Measurements from ENCODE around the gene SHISA8.

Gene SHISA8

DNA sequence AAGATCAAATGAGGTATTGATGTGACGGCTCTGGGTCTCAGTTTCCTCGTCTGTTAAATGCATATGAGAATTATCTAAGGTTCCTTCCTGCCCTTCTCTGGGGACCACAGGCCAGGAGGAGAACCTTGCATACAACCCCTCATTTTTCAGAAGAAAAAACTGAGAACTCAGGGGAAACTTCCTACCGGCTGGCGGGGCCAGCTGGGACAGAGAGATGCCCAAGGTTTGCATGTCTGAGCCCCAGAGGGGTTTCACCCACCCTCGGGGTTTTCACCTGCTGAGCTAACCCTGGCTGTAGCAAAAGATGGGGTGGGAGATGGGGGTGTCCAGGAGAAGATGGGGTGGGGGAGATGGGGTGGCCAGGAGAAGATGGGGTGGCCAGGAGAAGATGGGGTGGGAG lies 7.5 kb upstream of the SHISA8 start:
- Histone ChIP-seq H3K9me2 (replicated peaks; ENCODE audit: low read depth, low read length) (no peaks in the 10 kb centered on the region), H3K9ac (ENCODE audit: low read depth, low read length, poor library complexity, severe bottlenecking) (no peak overlapping the region), H3K4me3 (ENCODE audit: low read length, poor library complexity, severe bottlenecking) (no peak overlapping the region), H2AFZ (ENCODE audit: low read length) (no peak overlapping the region), H3K4me2 (ENCODE audit: low read depth, low read length, poor library complexity, severe bottlenecking) (no peak overlapping the region), H3F3A (ENCODE audit: low read depth) (no peaks in the 10 kb centered on the region), H3K79me2 (ENCODE audit: insufficient read depth, low read length) (no peaks in the 10 kb centered on the region), H3K36me3 (ENCODE audit: insufficient read depth, low read length) (no peaks in the 10 kb centered on the region), H3K4me1 (ENCODE audit: insufficient read depth, low read length, poor library complexity, severe bottlenecking) (peaks cover 12% of the 10 kb centered on the region), H3K9me3 (ENCODE audit: insufficient read depth, low read depth, low read length) (no peaks in the 10 kb centered on the region), H4K20me1 (ENCODE audit: insufficient read depth, low read length, poor library complexity, severe bottlenecking) (no peaks in the 10 kb centered on the region), H3K27me3 (ENCODE audit: insufficient read depth, low read length, poor library complexity, severe bottlenecking) (no peaks in the 10 kb centered on the region)
- TF ChIP-seq EZH2phosphoT487 (IDR thresholded peaks at IDR 0.05; ENCODE audit: borderline replicate concordance): no peak
- TF ChIP-seq, protein P1, sequence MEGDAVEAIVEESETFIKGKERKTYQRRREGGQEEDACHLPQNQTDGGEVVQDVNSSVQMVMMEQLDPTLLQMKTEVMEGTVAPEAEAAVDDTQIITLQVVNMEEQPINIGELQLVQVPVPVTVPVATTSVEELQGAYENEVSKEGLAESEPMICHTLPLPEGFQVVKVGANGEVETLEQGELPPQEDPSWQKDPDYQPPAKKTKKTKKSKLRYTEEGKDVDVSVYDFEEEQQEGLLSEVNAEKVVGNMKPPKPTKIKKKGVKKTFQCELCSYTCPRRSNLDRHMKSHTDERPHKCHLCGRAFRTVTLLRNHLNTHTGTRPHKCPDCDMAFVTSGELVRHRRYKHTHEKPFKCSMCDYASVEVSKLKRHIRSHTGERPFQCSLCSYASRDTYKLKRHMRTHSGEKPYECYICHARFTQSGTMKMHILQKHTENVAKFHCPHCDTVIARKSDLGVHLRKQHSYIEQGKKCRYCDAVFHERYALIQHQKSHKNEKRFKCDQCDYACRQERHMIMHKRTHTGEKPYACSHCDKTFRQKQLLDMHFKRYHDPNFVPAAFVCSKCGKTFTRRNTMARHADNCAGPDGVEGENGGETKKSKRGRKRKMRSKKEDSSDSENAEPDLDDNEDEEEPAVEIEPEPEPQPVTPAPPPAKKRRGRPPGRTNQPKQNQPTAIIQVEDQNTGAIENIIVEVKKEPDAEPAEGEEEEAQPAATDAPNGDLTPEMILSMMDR (conservative IDR thresholded peaks at IDR 0.05; ENCODE audit: low read length): no peak

- H3K9me3 ChIP-seq (ENCODE audit: insufficient read depth, low read depth, low read length): no peaks in the 10 kb centered on the region
- H4K20me1 ChIP-seq (ENCODE audit: insufficient read depth, low read length, poor library complexity, severe bottlenecking): no peaks in the 10 kb centered on the region
- H3K9ac ChIP-seq (ENCODE audit: low read depth, low read length, poor library complexity, severe bottlenecking): no peak overlapping the region
- no peaks in the 10 kb centered on the region for H3K79me2 ChIP-seq (ENCODE audit: insufficient read depth, low read length)
- H3F3A ChIP-seq (ENCODE audit: low read depth): no peaks in the 10 kb centered on the region
- peaks cover 12% of the 10 kb centered on the region for H3K4me1 ChIP-seq (ENCODE audit: insufficient read depth, low read length, poor library complexity, severe bottlenecking)
- H2AFZ ChIP-seq (ENCODE audit: low read length): no peak overlapping the region
- H3K36me3 ChIP-seq (ENCODE audit: insufficient read depth, low read length): no peaks in the 10 kb centered on the region
- TF ChIP-seq EZH2phosphoT487 (IDR thresholded peaks at IDR 0.05; ENCODE audit: borderline replicate concordance): no peak
- TF ChIP-seq, protein P1 (conservative IDR thresholded peaks at IDR 0.05; ENCODE audit: low read length): no peak
- H3K27me3 ChIP-seq (ENCODE audit: insufficient read depth, low read length, poor library complexity, severe bottlenecking): no peaks in the 10 kb centered on the region
- no peaks in the 10 kb centered on the region for H3K9me2 ChIP-seq (replicated peaks; ENCODE audit: low read depth, low read length)
- H3K4me3 ChIP-seq (ENCODE audit: low read length, poor library complexity, severe bottlenecking): no peak overlapping the region
- no peak overlapping the region for H3K4me2 ChIP-seq (ENCODE audit: low read depth, low read length, poor library complexity, severe bottlenecking)
Measured at GRCh38 chr22:41920271-41920976, 5.5 kb upstream of the SHISA8 start.

DNA sequence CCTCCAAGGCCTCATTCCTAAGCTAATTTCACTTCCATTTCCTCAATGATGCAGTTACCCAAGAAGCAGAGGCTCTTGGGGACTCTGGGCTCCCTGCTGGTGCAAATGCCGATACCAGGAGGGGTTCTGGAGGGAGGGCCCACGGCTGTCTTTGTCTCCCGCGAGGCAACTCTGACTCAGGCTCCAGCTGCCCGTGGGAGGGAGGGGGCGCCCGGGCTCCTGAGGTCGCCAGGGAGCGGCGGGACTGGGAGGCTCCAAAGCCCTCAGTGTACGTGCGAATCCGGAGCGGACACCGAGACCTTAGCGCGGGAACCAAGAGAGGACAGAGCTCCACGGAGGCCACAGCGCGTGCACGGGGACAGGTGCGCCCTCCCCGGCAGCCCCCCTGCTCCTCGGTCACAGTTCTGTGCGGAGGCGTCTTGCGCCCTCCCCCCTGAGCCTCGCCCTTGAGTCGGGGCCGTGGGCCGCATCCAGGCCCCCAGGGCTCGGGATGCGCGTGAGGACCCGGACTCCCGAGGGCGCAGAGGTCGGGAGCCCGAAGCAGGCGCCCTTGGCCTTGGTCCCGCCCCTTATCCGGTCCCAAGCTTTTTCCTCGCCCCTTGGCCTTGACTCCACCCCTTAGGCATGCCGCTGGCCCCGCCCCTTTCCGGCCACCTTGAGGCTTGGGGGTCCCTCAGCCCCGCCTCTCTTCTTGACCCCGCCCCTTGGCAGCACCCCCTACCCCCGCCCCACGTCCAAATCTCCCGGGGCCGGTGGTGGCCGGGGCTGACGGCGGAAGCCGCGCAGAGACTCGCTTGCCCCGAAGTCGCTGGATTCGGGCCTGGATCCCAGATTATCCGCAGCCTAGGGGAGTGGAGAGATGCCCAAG lies 4.7 kb upstream of the SHISA8 start:
- Histone ChIP-seq H3K4me3 (ENCODE audit: low read length, poor library complexity, severe bottlenecking) (no peak overlapping the region), H3K36me3 (ENCODE audit: insufficient read depth, low read length) (no peaks in the 10 kb centered on the region), H3K9ac (ENCODE audit: low read depth, low read length, poor library complexity, severe bottlenecking) (no peak overlapping the region), H3K9me2 (replicated peaks; ENCODE audit: low read depth, low read length) (no peaks in the 10 kb centered on the region), H3K4me2 (ENCODE audit: low read depth, low read length, poor library complexity, severe bottlenecking) (no peak overlapping the region), H3F3A (ENCODE audit: low read depth) (no peaks in the 10 kb centered on the region), H3K79me2 (ENCODE audit: insufficient read depth, low read length) (no peaks in the 10 kb centered on the region), H3K9me3 (ENCODE audit: insufficient read depth, low read depth, low read length) (no peaks in the 10 kb centered on the region), H2AFZ (ENCODE audit: low read length) (no peak overlapping the region), H3K27me3 (ENCODE audit: insufficient read depth, low read length, poor library complexity, severe bottlenecking) (no peaks in the 10 kb centered on the region), H4K20me1 (ENCODE audit: insufficient read depth, low read length, poor library complexity, severe bottlenecking) (no peaks in the 10 kb centered on the region), H3K4me1 (ENCODE audit: insufficient read depth, low read length, poor library complexity, severe bottlenecking) (peaks cover 12% of the 10 kb centered on the region)
- no peak for TF ChIP-seq EZH2phosphoT487 (IDR thresholded peaks at IDR 0.05; ENCODE audit: borderline replicate concordance)
- TF ChIP-seq, protein P1 (conservative IDR thresholded peaks at IDR 0.05; ENCODE audit: low read length): no peak
